ENCODE data around the gene GAK. TPM values are rescaled to one million over a fixed set of nuclear protein-coding genes. Genes with fewer than 3 reads are reported as not detected.
"Not testable (repeated sequence)": the region's sequence is repeated elsewhere in the genome, so short reads cannot be mapped to it uniquely, and the experiment has no call there.

GAK gene
- total RNA-seq, 1 donor from 2014 or later = 97.1 TPM

DNA sequence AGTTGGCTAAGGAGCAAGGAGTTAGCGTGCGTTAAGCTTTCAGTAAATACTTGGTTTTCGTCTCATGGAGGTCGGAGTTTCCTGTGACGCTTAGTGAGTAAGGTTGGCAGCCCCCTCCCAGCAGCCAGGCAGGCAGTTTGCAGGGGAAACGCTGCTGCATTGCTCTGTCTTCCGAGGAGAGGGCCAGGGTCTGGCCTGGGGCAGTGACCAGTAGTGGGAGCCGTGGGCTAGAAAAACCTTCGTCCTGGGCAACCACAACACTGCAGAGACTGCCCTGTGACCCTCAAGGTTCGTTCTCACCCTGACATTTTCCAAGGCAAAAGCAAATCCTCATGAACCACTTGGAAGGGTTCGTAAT lies 576 bp upstream of the GAK start:
- H3K4me1 Mint-ChIP-seq (ENCODE audit: unreplicated experiment) = peaks cover 26% of the 10 kb centered on the region
- peak overlapping the region; percentile 97 for H3K4me3 Mint-ChIP-seq
- H3K27ac Mint-ChIP-seq = peak overlapping the region; percentile 97
- no peaks in the 10 kb centered on the region for H3K36me3 Mint-ChIP-seq
- H3K27me3 Mint-ChIP-seq = no peaks in the 10 kb centered on the region
- DNase-seq (ENCODE audit: extremely low spot score, unreplicated experiment) = no peak
- no peak for TF ChIP-seq CTCF (conservative IDR thresholded peaks at IDR 0.05)
- no peaks in the 10 kb centered on the region for H3K9me3 Mint-ChIP-seq

- Mint-ChIP-seq H3K9me3 (no peaks in the 10 kb centered on the region), H3K4me3 (peak overlapping the region; percentile 97), H3K36me3 (no peaks in the 10 kb centered on the region), H3K27me3 (no peaks in the 10 kb centered on the region), H3K27ac (peak overlapping the region; percentile 97), H3K4me1 (ENCODE audit: unreplicated experiment) (peaks cover 26% of the 10 kb centered on the region)
- no peak for TF ChIP-seq CTCF (conservative IDR thresholded peaks at IDR 0.05)
- DNase-seq (ENCODE audit: extremely low spot score, unreplicated experiment) = no peak
Observed at GRCh38 chr4:931194-931959, 739 bp downstream of the GAK start.

- Mint-ChIP-seq H3K36me3 (peaks cover 3% of the 10 kb centered on the region), H3K4me3 (peak overlapping the region; percentile 97), H3K27me3 (no peaks in the 10 kb centered on the region), H3K4me1 (ENCODE audit: unreplicated experiment) (peaks cover 31% of the 10 kb centered on the region), H3K27ac (peak overlapping the region; percentile 97), H3K9me3 (no peaks in the 10 kb centered on the region)
- TF ChIP-seq CTCF (conservative IDR thresholded peaks at IDR 0.05) = no peak
- DNase-seq (ENCODE audit: extremely low spot score, unreplicated experiment) = no peak
Observed at GRCh38 chr4:930827-931193, 1.3 kb downstream of the GAK start.

GRCh38 chr4:930028-930551 lies 2.0 kb downstream of the GAK start:
- no peaks in the 10 kb centered on the region for H3K9me3 Mint-ChIP-seq
- H3K36me3 Mint-ChIP-seq = peaks cover 3% of the 10 kb centered on the region
- peaks cover 37% of the 10 kb centered on the region for H3K4me1 Mint-ChIP-seq (ENCODE audit: unreplicated experiment)
- no peak for TF ChIP-seq CTCF (conservative IDR thresholded peaks at IDR 0.05)
- H3K27ac Mint-ChIP-seq = peak overlapping the region; percentile 97
- no peaks in the 10 kb centered on the region for H3K27me3 Mint-ChIP-seq
- peak overlapping the region; percentile 97 for H3K4me3 Mint-ChIP-seq
- no peak for DNase-seq (ENCODE audit: extremely low spot score, unreplicated experiment)

DNA sequence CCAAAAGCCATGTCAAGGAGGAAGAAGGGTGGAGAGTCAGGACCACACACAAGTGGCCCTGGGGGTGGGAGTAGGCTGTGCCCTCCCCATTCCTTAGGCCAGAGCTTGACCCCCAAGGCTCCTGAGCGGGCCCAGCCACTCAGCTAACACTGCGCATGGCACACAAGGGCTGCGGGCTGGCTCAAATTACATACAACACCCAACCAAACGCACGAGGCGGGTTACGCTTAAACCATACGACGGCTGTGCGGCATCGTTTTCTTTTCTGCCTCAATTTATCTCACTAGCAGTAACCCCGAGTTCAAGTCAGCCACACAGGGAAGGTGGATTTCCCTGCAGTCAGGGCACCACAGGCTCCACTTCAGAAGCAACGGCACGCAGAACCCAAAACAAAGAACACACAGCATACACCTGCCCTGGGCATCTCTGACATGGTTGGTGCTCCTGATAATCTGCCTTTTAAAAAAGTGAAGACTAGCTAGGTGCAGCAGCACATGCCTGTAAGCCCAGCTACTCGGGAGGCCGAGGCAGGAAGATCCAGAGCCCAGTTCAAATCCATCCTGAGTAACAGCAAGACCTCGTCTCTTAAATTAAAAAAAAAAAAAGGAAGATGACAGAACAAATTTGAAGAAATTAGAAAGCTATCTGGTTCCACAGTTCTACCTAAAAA lies 2.9 kb downstream of the GAK start:
- TF ChIP-seq CTCF (conservative IDR thresholded peaks at IDR 0.05) = no peak
- Mint-ChIP-seq H3K4me1 (ENCODE audit: unreplicated experiment) (peaks cover 45% of the 10 kb centered on the region), H3K9me3 (no peaks in the 10 kb centered on the region), H3K36me3 (peaks cover 3% of the 10 kb centered on the region), H3K4me3 (peak overlapping the region; percentile 51), H3K27ac (peak overlapping the region; percentile 39), H3K27me3 (no peaks in the 10 kb centered on the region)
- no peak for DNase-seq (ENCODE audit: extremely low spot score, unreplicated experiment)

DNA sequence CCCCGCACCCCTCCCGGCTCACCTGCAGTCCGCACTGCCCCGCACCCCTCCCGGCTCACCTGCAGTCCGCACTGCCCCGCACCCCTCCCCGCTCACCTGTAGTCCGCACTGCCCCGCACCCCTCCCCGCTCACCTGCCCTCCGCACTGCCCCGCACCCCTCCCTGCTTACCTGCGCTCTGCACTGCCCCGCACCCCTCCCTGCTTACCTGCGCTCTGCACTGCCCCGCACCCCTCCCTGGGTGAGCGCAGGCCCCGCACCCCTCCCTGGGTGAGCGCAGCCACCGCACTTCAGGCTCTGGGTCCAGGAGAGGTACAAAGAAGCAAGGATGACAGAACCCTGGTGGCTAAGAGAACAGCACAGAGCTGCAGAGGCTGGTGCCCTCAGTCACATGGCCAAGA lies 4.5 kb downstream of the GAK start:
- not testable (repeated sequence) for DNase-seq (ENCODE audit: extremely low spot score, unreplicated experiment); H3K36me3 Mint-ChIP-seq; H3K27ac Mint-ChIP-seq; H3K9me3 Mint-ChIP-seq; H3K4me3 Mint-ChIP-seq; H3K27me3 Mint-ChIP-seq
- peaks cover 46% of the 10 kb centered on the region for H3K4me1 Mint-ChIP-seq (ENCODE audit: unreplicated experiment)
